Measurements from ENCODE around the gene SCIN. TPM values are rescaled to one million over a fixed set of nuclear protein-coding genes. Genes with fewer than 3 reads are reported as not detected.

SCIN gene
- polyA plus RNA-seq, 1 donor from 2014 or later = 0.53 TPM

GRCh38 chr7:12708314-12708713 lies 137.8 kb downstream of the SCIN start:
- no peak for TF ChIP-seq POLR2AphosphoS5 (IDR thresholded peaks at IDR 0.05)
- no peak for TF ChIP-seq SMC3 (conservative IDR thresholded peaks at IDR 0.05; ENCODE audit: poor library complexity)
- no peak for TF ChIP-seq TAF1 (IDR thresholded peaks at IDR 0.05; ENCODE audit: low read depth)
- no peak for TF ChIP-seq MXI1 (conservative IDR thresholded peaks at IDR 0.05; ENCODE audit: poor library complexity, severe bottlenecking)
- no peak for TF ChIP-seq EZH2 (IDR thresholded peaks at IDR 0.05; ENCODE audit: borderline replicate concordance, insufficient read depth, low read length, poor library complexity, severe bottlenecking)
- TF ChIP-seq EP300 (conservative IDR thresholded peaks at IDR 0.05; ENCODE audit: poor library complexity, severe bottlenecking) = no peak
- TF ChIP-seq REST (IDR thresholded peaks at IDR 0.05; ENCODE audit: borderline replicate concordance) = no peak
- TF ChIP-seq CTCF (IDR thresholded peaks at IDR 0.05; ENCODE audit: poor library complexity, severe bottlenecking) = no peak
- TF ChIP-seq RAD21 (conservative IDR thresholded peaks at IDR 0.05) = no peak
- H2AFZ ChIP-seq (ENCODE audit: low read depth, low read length) = no peak overlapping the region
- H3K9ac ChIP-seq (ENCODE audit: low read length) = no peak overlapping the region
- H3K9me2 ChIP-seq (ENCODE audit: insufficient read depth, low read length) = no peaks in the 10 kb centered on the region
- H3K79me2 ChIP-seq (replicated peaks; ENCODE audit: insufficient read depth, low read length) = no peaks in the 10 kb centered on the region
- peaks cover 3% of the 10 kb centered on the region for H3K27me3 ChIP-seq (ENCODE audit: insufficient read depth, low read depth, low read length)
- H4K20me1 ChIP-seq (ENCODE audit: insufficient read depth) = no peaks in the 10 kb centered on the region
- no peaks in the 10 kb centered on the region for H3K9me3 ChIP-seq (ENCODE audit: low read length)
- H3K27ac ChIP-seq (ENCODE audit: low read length) = no peak overlapping the region
- no peaks in the 10 kb centered on the region for H3F3A ChIP-seq (ENCODE audit: insufficient read depth, low read length, poor library complexity, severe bottlenecking)
- H3K4me3 ChIP-seq (ENCODE audit: low read length) = no peak overlapping the region
- H3K36me3 ChIP-seq (ENCODE audit: insufficient read depth, low read length) = no peaks in the 10 kb centered on the region
- H3K4me2 ChIP-seq (ENCODE audit: low read length) = no peak overlapping the region

Small RNA genes lying within 50 kb of the gene (small RNA-seq; reads per million reads assigned to genes)
- gene RF00264 = 0 to 0.08 (median 0.03) reads per million in 3 experiments

Other genes starting within 250 kb of the SCIN start
- gene VWDE, start 166.9 kb upstream of the SCIN start, polyA plus RNA-seq = 0.27 and 0.48 TPM in 2 replicates
- gene ARL4A, start 116.9 kb downstream of the SCIN start, polyA plus RNA-seq = 7.7 and 10.9 TPM in 2 replicates

Measured in neural cell (in vitro differentiated cells).